ENCODE data around the gene PDE4D.

- TF ChIP-seq, protein P1, sequence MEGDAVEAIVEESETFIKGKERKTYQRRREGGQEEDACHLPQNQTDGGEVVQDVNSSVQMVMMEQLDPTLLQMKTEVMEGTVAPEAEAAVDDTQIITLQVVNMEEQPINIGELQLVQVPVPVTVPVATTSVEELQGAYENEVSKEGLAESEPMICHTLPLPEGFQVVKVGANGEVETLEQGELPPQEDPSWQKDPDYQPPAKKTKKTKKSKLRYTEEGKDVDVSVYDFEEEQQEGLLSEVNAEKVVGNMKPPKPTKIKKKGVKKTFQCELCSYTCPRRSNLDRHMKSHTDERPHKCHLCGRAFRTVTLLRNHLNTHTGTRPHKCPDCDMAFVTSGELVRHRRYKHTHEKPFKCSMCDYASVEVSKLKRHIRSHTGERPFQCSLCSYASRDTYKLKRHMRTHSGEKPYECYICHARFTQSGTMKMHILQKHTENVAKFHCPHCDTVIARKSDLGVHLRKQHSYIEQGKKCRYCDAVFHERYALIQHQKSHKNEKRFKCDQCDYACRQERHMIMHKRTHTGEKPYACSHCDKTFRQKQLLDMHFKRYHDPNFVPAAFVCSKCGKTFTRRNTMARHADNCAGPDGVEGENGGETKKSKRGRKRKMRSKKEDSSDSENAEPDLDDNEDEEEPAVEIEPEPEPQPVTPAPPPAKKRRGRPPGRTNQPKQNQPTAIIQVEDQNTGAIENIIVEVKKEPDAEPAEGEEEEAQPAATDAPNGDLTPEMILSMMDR (IDR thresholded peaks at IDR 0.05): no peak
- no peak for TF ChIP-seq POLR2A (IDR thresholded peaks at IDR 0.05)
Observed at GRCh38 chr5:58999804-59000203, 893.7 kb downstream of the PDE4D start.

All from heart left ventricle (tissue), 13 donors.